Measurements from ENCODE around the gene KCNQ1. TPM values are rescaled to one million over a fixed set of nuclear protein-coding genes. Genes with fewer than 3 reads are reported as not detected.

The KCNQ1 gene
- total and polyA plus RNA-seq, 9 of the 15 experiments (the other 6 are each of a cell fraction or from before 2014, with no cell fraction given) = 0.44 TPM; not detected in 8

GRCh38 chr11:2890466-2891294, 445.9 kb downstream of the KCNQ1 start (continued):
- TF ChIP-seq ZNF318 (IDR thresholded peaks at IDR 0.05; ENCODE audit: borderline replicate concordance in 1 of 2, low read depth in 1 of 2) (peak in 1 of 2 experiments; percentile 77; a peak in 1 of 4 replicates), ZFX (CRISPR knock-in tag; IDR thresholded peaks at IDR 0.05) (peak; percentile 73), MBD1 (CRISPR knock-in tag; IDR thresholded peaks at IDR 0.05) (no peak), MBD2 (IDR thresholded peaks at IDR 0.05; ENCODE audit: borderline replicate concordance, low read depth) (no peak), MYNN (IDR thresholded peaks at IDR 0.05) (peak; percentile 73), MYNN (CRISPR knock-in tag; IDR thresholded peaks at IDR 0.05) (no peak), ZNF609 (CRISPR knock-in tag; IDR thresholded peaks at IDR 0.05; ENCODE audit: borderline replicate concordance) (no peak), CREBBP (IDR thresholded peaks at IDR 0.05; ENCODE audit: low read depth, low read length) (no peak)
- TF ChIP-seq, protein P1, sequence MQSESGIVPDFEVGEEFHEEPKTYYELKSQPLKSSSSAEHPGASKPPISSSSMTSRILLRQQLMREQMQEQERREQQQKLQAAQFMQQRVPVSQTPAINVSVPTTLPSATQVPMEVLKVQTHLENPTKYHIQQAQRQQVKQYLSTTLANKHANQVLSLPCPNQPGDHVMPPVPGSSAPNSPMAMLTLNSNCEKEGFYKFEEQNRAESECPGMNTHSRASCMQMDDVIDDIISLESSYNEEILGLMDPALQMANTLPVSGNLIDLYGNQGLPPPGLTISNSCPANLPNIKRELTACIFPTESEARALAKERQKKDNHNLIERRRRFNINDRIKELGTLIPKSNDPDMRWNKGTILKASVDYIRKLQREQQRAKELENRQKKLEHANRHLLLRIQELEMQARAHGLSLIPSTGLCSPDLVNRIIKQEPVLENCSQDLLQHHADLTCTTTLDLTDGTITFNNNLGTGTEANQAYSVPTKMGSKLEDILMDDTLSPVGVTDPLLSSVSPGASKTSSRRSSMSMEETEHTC (IDR thresholded peaks at IDR 0.05) = no peak
